DMS 273 (cell line): ENCODE data around the gene CRHR2.

Experiments
- DNase-seq: peaks from one replicate; lab custom pipeline; 2025; ENCODE audit not compliant: unreplicated experiment; lab: John Stamatoyannopoulos, UW

The CRHR2 gene

GRCh38 chr7:30633223-30633622 lies 49.0 kb downstream of the CRHR2 start:
- DNase-seq: no peak

GRCh38 chr7:30630986-30631385 lies 51.3 kb downstream of the CRHR2 start:
- DNase-seq: no peak

GRCh38 chr7:30627026-30627425 lies 55.2 kb downstream of the CRHR2 start:
- no peak for DNase-seq

GRCh38 chr7:30625283-30625682 lies 57.0 kb downstream of the CRHR2 start:
- peak; percentile 66 for DNase-seq

- DNase-seq: no peak
These were observed 63.3 kb downstream of the CRHR2 start for GRCh38 chr7:30618961-30619360.

- DNase-seq: no peak
These were observed 64.1 kb downstream of the CRHR2 start for GRCh38 chr7:30618080-30618676.

- DNase-seq: no peak
These were observed 64.9 kb downstream of the CRHR2 start for GRCh38 chr7:30617359-30617758.

GRCh38 chr7:30616318-30616717 lies 65.9 kb downstream of the CRHR2 start:
- no peak for DNase-seq

GRCh38 chr7:30613366-30614325 lies 68.6 kb downstream of the CRHR2 start:
- DNase-seq: no peak

- no peak for DNase-seq
These were observed 69.5 kb downstream of the CRHR2 start for GRCh38 chr7:30612658-30613265.

- DNase-seq: no peak
These were observed 76.4 kb downstream of the CRHR2 start for GRCh38 chr7:30605832-30606231.

GRCh38 chr7:30604901-30605300 lies 77.4 kb downstream of the CRHR2 start:
- DNase-seq: peak; percentile 86
